GM12874 (cell line): ENCODE data around the gene ZNF474.

Experiments used
- TF ChIP-seq, protein P1 (sequence below): IDR thresholded peaks from 2 replicates; pipeline ENCODE4 v1.5.1; 2011; ENCODE audit warnings: low read depth, mild to moderate bottlenecking, control low read depth, low read length, moderate library complexity; ENCODE audit not compliant: insufficient read depth

Gene ZNF474

DNA sequence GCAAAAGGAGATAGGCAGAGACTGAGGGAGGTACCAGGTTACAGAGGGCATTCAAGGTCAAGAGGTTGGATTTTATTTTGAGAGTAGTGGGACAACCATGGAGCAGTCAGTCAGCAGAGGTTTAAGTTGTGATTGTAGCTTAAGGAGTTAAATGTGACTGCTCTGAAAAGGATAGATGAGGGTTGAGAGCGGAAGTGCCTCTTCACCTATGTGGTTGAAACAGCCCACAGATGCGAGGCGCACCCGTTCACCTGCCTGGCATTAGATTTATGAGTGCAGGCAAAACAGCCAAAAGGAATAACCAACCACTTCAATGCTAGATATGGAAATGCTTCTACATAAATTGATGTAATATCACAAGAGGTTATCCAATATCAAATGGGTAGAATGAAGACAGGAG lies 8.4 kb downstream of the ZNF474 start:
- TF ChIP-seq, protein P1, sequence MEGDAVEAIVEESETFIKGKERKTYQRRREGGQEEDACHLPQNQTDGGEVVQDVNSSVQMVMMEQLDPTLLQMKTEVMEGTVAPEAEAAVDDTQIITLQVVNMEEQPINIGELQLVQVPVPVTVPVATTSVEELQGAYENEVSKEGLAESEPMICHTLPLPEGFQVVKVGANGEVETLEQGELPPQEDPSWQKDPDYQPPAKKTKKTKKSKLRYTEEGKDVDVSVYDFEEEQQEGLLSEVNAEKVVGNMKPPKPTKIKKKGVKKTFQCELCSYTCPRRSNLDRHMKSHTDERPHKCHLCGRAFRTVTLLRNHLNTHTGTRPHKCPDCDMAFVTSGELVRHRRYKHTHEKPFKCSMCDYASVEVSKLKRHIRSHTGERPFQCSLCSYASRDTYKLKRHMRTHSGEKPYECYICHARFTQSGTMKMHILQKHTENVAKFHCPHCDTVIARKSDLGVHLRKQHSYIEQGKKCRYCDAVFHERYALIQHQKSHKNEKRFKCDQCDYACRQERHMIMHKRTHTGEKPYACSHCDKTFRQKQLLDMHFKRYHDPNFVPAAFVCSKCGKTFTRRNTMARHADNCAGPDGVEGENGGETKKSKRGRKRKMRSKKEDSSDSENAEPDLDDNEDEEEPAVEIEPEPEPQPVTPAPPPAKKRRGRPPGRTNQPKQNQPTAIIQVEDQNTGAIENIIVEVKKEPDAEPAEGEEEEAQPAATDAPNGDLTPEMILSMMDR: no peak

DNA sequence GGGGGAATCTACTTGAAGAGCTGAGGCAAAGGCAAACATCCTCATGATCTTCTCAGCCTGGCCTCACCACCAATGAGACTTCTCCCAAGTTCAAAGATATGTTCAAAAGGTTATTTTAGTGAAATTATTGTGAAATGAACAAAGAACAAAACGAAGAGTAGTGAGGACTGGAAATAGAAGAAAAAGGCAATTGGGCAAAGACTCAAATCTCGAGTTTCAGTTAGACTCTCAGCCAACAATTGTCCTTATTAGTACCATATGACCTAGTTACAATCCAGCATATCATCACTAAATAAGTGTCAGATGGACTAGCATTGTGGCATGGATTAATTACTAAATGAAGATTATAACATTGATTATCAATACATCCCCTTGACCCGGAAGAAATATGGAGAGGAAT lies 9.0 kb downstream of the ZNF474 start:
- TF ChIP-seq, protein P1: no peak

DNA sequence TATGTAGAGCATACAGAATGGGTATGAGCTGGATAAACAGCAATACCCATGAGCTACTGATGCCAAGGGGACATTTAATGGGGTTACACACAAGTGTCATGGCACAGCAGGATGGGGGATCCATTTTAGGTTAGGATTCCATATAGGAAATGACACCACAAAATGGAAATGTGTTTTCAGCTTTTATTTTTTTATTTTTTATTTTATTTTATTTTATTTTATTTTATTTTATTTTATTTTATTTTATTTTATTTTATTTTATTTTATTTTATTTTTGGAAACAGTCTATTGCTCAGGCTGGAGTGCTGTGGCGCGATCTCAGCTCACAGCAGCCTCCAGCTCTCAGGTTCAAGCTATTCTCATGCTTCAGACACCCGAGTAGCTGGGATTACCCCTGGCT lies 11.6 kb downstream of the ZNF474 start:
- TF ChIP-seq, protein P1: no peak

DNA sequence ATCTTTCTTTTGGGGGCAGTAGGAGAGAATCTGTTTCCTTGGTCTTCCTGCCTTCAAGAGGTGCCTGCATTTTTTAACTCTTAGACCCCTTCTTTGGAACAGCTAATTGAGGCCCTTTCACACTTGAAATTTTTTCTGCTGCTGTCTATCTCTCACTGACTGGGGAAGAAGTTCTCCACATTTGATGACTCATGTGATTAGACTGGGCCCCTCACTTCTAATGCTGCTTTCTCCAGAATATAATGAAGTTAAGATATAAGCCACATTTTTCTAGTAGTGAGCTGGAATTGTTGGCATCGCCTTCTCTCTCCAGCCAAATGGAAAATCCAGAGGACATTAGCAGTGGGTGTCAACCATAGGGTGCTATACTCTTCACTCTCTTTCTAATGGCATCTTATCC lies 12.4 kb downstream of the ZNF474 start:
- TF ChIP-seq, protein P1: no peak

DNA sequence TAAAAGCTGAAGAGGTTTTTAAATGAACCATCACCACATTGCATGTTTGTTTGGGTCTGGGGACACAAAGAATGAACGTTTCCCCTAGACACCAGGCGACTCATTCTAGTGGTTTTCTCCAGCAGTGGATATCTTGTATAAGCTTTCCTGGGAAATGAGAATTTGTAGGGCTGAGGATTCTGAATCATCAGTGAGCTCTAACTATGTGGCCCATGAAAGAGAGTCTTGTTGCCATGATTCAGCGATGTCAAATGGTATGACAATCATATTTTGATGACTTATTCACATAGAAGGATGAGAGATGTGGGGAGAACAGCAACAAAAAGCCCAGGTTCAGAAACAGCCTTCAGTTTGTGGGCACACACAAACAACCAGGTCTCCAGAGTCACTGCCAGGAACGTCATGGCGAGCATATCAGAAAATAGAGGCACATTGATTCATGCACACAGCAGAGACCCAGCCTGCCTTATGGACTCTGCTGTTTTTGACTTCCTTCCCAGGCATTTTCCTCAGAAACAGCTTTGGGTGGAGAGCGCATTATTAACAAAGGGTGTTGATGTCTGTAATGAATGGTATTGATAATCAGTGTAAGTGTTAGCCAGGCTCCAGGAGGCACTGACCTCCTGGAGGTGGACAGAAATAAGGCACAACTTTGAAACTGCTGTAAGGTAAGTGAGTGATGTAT lies 13.3 kb downstream of the ZNF474 start:
- TF ChIP-seq, protein P1: no peak

DNA sequence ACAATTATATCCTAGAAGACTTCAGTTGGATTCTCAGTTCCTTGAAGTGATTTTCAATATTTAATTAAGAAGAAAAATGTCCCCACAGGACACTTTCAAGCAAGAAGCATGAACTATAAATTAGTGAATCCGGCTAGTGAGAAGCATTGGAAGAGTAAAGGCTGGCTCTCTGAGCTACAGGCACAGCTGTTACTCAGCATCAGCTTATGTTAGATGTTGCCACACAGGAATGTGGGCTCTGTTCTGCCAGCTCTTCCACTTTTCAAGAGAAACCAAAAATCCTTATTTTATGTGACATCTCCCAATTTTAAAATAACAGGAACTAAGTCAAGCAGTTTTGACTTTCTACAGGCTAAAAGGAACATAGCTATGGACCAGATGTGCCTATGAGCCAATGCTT lies 14.9 kb downstream of the ZNF474 start:
- TF ChIP-seq, protein P1: no peak

DNA sequence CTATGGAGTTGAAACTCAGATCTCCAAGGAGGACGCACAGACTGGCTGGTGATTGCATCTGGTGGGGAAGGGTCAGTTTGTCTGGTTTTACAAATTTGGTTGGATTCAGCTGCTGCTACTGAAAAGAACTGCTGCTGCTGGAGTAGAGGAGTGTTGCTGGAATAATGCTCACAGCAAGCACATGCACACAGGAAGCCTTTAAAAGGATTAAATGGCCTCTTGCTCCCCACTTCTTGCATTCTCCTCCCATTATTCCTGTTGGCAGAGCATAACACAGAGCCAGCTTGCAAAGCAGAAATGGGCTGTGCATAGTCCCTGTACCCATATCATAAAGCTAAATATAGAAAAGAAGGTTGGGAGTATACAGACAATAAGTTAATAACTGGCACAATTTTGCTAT lies 16.6 kb downstream of the ZNF474 start:
- TF ChIP-seq, protein P1: no peak
